Activated T-cell treated with anti-CD3 and anti-CD28 coated beads, Interleukin-2, amount 50 U/mL, for 48 hours (primary cell): ENCODE measurements around the gene EPC2.
"Not testable (repeated sequence)": the region's sequence is repeated elsewhere in the genome, so short reads cannot be mapped to it uniquely, and the experiment has no call there.

Source experiments
- DNase-seq, 2 experiments: peaks; one replicate each; pipeline ENCODE4 v3.0.0-alpha.2; 2020

The EPC2 gene

DNA sequence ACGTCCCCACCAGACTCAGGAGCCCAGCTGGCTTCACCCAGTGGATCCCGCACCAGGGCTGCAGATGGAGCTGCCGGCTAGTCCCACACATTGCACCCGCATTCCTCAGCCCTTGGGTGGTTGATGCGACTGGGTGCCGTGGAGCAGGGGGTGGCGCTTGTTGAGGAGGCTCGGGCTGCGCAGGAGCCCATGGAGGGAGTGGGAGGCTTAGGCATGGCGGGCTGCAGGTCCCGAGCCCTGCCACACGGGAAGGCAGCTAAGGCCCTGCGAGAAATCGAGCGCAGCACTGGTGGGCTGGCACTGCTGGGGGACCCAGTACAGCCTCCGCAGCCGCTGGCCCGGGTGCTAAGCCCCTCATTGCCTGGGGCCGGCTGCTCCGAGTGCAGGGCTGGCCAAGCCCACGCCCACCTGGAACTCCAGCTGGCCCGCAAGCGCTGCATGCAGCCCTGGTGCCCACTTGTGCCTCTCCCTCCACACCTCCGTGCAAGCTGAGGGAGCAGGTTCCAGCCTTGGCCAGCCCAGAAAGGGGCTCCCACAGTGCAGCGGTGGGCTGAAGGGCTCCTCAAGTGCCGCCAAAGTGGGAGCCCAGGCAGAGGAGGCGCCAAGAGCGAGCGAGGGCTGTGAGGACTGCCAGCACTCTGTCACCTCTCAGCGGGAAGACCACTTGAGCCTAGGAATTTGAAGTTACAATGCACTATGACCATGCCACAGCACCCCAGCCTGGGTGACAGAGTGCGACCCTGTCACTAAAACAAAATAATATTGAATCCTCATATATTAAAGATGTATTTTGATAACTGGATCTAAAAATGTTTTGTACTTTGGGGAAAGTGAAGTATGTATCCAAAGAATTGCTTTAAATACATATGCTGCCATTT is 34.0 kb downstream of the EPC2 start:
- not testable (repeated sequence) for DNase-seq

DNA sequence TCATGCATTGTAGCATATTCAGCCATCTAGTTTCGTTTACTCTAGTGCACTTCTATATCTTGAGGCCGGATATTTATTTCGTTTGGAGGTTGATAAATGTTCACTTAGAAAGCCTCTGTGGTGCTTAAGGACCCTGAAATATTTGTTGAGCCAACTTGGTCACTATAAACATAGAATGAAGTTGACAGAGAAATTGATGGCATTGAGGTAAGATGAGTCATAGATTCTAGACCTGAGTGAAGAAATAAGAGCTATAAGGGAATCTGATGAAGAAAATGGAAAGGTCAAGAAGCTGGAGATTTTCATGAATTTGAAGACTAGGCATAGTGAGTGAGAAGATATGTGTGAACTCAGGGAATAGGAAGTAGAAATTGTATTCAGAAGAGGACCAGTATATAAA is 35.9 kb downstream of the EPC2 start:
- DNase-seq, result no peak

DNA sequence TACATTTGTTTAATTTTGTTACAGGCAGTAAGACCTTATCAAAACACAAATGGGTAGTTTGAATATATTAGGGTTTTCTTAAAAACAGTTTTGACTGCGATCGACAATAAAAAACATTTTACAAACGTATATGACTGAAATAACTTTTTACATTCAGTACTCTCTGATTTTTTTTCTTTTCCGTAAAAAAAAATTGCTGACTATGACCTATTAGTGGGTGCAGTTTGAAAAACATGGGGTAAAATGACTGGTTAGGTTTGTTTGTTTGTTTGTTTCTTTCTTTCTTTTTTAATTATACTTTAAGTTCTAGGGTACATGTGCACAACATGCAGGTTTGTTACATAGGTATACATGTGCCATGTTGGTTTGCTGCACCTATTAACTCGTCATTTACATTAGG is 36.9 kb downstream of the EPC2 start:
- no peak for DNase-seq

DNA sequence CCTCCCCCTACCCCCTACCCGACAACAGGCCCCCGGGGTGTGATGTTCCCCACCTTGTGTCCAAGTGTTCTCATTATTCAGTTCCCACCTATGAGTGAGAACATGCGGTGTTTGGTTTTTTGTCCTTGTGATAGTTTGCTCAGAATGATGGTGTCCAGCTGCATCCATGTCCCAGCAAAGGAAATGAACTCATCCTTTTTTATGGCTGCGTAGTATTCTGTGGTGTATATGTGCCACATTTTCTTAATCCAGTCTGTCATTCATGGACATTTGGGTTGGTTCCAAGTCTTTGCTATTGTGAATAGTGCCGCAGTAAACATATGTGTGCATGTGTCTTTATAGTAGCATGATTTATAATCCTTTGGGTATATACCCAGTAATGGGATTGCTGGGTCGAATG is 37.3 kb downstream of the EPC2 start:
- DNase-seq, result not testable (repeated sequence)

DNA sequence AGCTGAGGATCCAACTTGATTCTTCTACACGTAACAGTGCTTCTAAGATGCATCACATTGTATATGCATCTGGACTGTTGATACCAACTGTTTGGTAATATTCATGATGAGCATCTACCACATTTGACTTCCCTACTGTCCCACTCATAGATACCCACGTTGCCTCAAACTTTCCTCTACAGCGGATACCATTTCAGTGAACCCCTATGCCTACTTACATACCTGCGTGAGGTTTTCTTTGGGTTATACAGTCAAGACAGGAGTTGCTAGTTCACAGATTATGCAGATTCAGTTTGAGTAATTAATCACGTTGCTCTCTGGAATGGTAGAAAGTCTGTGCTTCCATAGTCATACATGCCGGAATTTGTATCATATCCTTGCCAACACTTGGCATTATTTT is 40.0 kb downstream of the EPC2 start:
- DNase-seq, result no peak

DNA sequence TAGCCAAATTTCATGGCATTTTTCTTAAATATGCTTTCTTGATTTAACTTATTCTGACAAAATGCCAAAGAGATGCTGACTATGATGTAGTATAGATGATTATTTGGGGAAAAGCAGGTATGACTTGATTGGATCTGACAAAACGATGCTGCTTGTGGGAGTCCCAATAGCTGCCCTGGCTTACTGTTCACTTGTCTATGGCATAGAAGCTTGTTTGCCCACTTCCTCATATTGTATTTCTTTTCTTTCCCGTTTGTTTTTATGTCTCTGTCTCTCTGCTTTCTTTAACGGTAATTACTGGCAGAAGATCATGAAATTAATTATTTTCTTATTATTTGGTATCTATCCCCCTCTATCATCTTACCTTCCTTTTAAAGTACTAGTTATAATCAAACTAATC is 43.0 kb downstream of the EPC2 start:
- DNase-seq, result no peak

DNA sequence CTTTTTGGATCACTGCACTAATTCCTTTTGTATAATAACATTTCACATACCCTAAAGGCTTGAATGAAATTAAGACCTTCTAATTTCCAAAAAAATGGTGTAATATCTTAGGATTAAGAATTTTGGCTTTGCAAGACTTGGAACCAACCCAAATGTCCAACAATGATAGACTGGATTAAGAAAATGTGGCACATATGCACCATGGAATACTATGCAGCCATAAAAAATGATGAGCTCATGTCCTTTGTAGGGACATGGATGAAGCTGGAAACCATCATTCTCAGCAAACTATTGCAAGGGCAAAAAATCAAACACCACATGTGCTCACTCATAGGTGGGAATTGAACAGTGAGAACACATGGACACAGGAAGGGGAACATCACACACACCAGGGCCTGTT is 43.5 kb downstream of the EPC2 start:
- DNase-seq, result not testable (repeated sequence)

DNA sequence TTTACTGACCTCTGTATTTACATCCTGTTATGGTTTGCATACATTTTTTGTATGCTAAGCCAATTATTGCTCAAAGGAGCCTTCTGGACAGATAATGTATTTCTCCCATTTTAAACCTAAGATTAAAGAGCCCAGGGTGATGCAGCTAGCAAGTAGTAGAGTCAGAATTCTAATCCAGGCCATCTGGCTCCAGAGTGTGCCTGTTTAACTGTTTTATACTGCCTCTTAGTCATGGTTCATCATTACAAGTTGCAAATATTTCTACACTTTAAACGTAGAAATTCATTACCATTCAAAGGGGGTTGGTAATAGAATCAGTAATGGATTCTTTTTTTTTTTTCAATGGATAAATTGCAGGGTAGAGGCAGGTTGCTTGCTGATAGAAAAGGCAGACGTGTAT is 52.4 kb downstream of the EPC2 start:
- DNase-seq, result no peak

DNA sequence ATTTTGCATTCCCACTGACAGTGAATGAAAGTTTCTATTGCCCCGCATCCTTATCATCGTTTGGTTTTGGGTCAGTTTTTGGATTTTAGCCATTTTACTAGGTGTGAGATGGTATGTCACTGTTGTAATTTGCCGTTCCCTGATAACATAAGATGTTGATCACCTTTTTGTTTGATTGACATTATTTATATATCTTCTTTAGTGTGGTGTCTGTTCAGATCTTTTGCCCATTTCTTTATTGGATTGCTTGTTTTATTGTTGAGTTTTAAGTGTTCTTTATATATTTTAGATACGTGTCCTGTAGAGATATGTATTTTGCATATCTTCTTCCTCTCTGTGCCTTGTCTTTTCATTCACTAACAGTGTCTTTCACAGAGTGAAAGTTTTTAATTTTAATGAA is 55.3 kb downstream of the EPC2 start:
- no peak for DNase-seq

DNA sequence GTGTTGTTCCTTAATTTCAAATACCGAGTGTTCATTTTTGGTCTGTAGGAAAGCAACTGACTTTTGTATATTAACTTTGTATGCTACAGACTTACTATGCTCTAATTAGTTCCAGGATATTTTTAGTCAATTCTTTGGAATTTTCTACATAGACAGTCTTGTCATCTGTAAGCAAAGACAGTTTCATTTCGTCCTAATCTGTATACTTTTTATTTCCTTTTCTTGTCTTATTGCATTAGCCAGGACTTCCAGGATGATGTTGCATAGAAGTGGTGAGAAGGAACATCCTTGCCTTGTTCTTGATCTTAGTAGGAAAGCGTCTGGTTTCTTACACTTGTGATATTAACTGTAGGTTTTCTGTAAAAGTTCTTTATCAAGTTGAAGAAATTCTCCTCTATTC is 56.5 kb downstream of the EPC2 start:
- DNase-seq, result no peak

DNA sequence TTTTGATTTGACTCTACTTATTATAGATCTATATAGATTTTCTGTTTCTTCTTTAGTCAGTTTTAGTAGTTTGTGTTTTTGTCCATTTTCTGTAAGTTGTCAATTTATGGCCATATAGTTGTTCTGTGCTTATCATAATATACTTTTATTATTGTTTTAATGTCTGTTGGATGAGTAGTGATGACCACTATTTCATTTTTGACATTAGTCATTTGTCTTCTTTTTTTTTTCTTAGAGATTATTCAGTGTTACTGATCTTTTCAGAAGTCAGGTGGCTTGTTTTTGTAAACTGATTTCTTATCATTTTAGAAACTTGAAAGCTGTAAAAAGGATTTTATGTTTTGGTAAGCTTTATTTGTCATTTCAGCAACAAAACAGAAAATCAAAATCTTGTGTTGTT is 57.3 kb downstream of the EPC2 start:
- no peak for DNase-seq

DNA sequence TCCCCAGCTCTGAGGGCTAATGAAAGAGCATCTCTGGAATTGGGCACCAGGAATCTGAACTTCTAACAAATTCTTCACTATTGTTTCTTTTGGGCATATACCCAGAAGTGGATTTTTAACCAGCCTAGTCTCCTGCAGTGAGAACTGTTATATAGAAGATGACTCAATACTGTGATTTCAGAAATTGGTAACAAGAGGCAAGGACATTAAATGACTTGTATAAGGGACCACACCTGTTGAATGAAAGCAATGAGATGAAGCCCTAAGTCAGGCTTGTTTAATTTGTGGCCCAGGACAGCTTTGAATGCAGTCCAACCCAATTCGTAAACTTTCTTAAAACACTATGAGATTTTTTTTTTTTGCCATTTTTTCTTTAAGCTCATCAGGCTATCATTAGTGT is 57.9 kb downstream of the EPC2 start:
- DNase-seq, result no peak

DNA sequence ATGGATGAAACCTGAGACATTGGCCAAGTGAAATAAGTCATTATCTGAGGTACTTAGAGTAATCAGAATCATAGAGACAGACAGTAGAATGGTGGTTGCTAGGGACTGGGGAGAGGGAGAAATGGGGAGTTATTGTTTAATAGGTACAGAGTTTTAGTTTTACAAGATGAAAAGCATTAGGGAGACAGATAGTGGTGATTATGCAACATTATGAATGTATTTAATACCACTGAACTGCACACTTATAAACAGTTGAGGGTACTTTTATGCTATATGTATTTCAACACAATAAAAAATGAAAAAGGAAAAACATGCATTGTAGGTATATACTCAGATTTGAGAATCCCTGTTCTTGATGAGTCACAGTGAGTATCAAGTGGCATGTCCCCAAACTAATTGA is 59.7 kb downstream of the EPC2 start:
- DNase-seq, result no peak

DNA sequence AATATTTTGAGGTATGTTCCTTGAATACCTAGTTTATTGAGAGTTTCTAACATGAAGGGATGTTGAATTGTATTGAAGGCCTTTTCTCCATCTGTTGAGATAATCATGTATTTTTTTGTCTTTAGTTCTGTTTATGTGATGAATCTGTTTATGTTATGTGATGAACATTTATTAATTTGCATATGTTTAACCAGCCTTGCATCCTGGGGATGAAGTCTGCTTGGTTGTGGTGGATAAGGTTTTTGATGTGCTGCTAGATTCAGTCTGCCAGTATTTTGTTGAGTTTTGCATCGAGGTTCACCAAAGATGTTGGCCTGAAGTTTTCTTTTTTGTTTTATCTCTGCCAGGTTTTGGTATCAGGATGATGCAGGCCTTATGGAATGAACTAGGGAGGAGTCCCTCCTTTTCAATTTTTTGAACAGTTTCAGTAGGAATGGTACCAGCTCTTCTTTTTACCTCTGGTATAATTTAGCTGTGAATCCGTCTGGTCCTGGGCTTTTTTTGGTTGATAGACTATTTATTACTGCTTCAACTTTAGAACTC is 71.9 kb downstream of the EPC2 start:
- DNase-seq, result no peak

DNA sequence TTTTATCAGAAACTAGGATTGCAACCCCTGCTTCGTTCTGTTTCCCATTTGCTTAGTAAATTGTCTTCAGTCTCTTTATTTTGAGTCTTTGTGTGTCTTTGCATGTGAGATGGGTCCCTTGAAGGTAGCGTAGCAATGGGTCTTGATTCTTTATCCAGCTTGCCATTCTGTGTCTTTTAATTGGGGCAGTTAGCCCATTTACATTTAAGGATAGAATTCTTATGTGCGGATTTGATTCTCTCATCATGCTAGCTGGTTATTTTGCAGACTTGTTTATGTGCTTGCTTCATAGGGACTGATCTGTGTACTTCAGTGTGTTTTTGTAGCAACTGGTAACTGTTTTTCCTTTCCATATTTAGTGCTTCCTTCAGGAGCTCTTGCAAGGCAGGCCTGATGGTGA is 73.5 kb downstream of the EPC2 start:
- DNase-seq, result no peak

GRCh38 chr2:148719195-148719749 is 74.7 kb downstream of the EPC2 start:
- no peak for DNase-seq

DNA sequence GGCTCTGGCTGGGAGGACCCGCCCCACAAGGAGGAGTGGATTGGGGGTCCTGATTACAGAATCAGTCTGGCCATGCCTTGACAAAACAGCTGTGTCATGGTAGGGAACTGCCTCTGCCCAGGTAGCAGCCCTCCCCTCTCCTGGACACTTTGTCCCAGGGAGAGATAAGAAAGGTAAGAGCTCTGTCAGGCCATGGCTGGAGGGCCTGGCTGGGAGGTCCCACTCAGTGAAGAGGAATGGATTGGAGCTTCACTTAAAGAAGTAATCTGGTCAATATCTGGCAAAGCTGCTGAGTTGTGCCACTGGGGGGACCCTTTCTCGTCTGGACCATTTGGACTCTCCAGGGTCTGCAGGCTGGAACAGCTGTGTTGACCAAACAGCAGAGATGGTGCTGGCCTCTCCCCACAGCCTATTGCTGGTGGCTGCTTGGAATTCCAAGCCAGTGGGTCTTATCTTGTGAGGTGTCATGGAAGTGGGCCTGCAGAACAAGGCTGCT is 75.4 kb downstream of the EPC2 start:
- DNase-seq, result no peak

GRCh38 chr2:148720501-148721001 is 76.0 kb downstream of the EPC2 start:
- peak in 1 of 2 experiments; percentile 40 for DNase-seq

GRCh38 chr2:148721520-148721931 is 77.0 kb downstream of the EPC2 start:
- no peak for DNase-seq

GRCh38 chr2:148721991-148722777 is 77.6 kb downstream of the EPC2 start:
- no peak for DNase-seq

- DNase-seq, result no peak
Observed at GRCh38 chr2:148725564-148725963, 81.0 kb downstream of the EPC2 start.

DNA sequence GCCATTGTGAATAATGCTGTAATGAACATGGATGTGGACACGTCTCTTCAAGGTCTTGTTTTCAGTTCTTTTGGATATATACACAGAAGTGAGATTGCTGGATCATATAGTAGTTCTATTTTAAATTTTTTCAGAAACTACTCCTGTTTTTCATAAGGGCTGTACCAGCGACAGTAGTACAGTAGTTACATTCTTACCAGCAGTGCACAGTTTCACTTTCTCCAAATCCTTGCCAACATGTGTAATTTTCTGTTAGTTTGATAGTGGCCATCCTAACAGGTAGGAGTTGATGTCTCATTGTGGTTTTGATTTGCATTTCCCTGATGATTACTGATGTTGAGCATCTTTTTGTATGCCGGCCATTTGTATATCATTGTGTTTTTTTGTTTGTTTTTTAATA is 81.7 kb downstream of the EPC2 start:
- DNase-seq, result no peak

GRCh38 chr2:148730085-148730484 is 85.5 kb downstream of the EPC2 start:
- DNase-seq, result no peak
